NCI-H82 treated with DMSO at 0.1 percent for 48 hours (cell line): ENCODE measurements around the gene SVOP.
"Not testable (repeated sequence)": the region's sequence is repeated elsewhere in the genome, so short reads cannot be mapped to it uniquely, and the experiment has no call there.

ENCODE experiments used
- DNase-seq: peaks from one replicate; lab custom pipeline; 2025; ENCODE audit not compliant: unreplicated experiment; lab: John Stamatoyannopoulos, UW

Gene SVOP

GRCh38 chr12:109033239-109034196 is 12.7 kb upstream of the SVOP start:
- no peak for DNase-seq

GRCh38 chr12:109029411-109029810 is 8.5 kb upstream of the SVOP start:
- no peak for DNase-seq

DNA sequence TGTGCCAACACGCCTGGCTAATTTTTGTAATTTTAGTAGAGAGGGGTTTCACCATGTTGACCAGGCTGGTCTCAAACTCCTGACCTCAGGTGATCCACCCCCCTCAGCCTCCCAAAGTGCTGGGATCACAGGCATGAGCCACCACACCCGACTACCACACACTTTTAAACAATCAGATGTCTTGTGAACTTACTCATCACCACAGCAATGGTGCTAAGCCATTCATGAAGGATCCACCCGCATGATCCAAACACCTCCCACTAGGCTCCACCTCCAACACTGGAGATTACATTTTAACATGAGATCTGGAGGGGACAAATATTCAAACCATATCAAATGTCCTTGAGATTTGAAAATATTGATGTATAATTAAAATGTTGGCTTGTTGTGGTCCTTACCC is 7.8 kb upstream of the SVOP start:
- not testable (repeated sequence) for DNase-seq

- no peak for DNase-seq
These were observed 6.9 kb upstream of the SVOP start for GRCh38 chr12:109027767-109028166.

GRCh38 chr12:109020146-109020795 is 597 bp downstream of the SVOP start:
- peak; percentile 42 for DNase-seq

DNA sequence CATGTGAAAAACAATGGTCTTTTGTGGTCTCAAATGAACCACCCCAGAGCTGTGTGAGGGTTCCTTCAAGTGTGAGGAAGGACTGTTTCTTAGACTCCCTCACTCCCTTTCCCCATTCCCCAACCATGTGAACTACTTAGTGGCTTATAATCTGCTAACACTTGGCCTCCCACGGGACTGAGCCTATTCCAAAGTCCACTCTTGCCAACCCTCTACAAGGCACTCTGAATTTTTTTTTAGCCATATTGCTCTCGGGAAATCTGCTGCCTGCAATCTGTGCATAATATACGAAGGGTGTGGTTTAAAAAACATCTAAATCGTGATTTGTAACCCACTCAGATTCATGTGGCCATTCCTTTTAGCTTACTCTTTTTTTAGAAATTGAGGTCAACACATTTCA is 2.6 kb downstream of the SVOP start:
- peak; percentile 53 for DNase-seq

DNA sequence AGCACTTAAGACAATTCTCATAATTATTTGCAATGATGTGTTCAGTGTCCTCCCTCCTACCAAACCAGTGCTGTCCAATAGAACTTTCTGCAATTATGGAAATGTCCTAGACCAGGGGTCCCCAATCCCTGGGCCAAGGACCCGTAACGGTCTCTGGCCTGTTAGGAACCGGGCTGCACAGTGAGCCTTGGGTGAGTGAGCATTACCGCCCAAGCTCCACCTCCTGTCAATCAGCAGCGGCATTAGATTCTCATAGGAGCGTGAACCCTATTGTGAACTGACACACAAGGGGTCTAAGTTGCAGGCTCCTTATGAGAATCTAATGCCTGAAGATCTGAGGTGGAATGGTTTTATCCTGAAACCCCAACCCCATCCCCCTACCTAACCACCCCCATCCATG is 3.9 kb downstream of the SVOP start:
- DNase-seq: no peak

DNA sequence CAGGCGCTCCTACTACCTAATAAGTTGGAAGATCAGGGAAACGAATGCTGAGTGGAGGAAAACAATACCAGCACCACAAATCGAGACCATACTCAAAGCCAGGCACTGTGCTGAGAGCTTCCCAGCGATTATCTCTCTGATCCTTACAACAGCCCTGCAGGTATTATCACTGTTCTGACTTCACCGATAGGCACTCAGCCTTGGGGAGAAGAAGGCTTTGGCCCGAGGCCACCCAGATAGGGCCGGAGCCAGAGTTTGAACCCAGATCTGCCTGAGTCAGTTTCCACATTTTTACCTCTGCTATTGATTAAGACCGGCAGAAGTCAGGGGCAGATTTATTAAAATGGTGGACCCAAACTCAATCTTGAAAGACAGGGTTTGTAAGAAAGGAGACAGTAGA is 4.9 kb downstream of the SVOP start:
- DNase-seq: no peak

GRCh38 chr12:109014984-109015765 is 5.7 kb downstream of the SVOP start:
- no peak for DNase-seq

DNA sequence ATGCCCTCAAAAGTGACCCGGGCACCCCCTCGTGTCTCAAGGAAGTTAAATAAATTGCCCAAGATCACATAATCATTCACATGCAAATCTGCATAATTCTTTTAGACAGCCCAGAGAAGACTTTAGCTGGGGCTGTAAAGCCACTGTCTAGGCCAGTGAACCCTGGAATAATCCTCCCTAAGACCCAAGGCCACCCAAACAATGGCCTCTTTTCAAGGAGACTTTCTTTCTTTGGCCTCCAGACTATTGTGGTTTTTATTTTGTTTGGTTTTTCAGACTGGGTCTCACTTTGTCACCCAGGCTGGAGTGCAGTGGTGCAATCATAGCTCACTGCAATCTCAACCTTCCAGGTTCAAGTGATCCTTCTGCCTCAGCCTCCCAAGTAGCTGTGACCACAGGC is 10.6 kb downstream of the SVOP start:
- peak; percentile 4 for DNase-seq

DNA sequence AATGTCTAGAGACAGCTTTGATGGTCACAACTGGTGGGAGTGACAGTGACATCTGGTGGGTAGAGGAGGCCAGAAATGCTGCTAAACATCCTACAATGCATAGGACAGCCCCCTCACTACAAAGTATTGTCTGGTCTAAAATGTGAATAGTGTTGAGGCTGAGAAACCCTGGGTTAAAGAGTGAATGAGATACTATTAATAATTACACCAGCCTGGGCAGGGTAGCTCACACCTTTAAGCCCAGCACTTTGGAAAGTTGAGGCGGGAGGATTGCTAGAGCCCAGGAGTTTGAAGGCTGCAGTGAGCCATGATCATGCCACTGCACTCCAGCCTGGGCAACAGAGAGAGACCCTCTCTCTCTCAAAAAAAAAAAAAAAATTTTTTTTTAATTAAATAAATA is 11.1 kb downstream of the SVOP start:
- DNase-seq: no peak

GRCh38 chr12:109004017-109004416 is 16.9 kb downstream of the SVOP start:
- no peak for DNase-seq

DNA sequence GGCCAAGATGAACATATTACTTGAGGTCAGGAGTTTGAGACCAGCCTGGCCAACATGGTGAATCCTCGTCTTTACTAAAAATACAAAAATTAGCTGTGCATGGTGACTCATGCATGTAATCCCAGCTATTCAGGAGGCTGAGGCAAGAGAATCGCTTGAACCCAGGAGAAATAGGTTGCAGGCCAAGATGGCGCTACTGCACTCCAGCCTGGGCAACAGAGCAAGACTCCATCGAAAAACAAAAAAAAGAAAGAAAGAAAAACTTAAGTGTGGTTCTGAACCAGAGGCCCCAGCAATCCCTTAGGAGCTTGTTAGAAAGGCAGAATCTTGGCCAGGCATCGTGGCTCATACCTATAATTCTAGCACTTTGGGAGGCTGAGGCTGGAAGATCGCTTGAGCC is 24.5 kb downstream of the SVOP start:
- no peak for DNase-seq

GRCh38 chr12:108995370-108995992 is 25.4 kb downstream of the SVOP start:
- DNase-seq: no peak

GRCh38 chr12:108990103-108990502 is 30.8 kb downstream of the SVOP start:
- DNase-seq: not testable (repeated sequence)

DNA sequence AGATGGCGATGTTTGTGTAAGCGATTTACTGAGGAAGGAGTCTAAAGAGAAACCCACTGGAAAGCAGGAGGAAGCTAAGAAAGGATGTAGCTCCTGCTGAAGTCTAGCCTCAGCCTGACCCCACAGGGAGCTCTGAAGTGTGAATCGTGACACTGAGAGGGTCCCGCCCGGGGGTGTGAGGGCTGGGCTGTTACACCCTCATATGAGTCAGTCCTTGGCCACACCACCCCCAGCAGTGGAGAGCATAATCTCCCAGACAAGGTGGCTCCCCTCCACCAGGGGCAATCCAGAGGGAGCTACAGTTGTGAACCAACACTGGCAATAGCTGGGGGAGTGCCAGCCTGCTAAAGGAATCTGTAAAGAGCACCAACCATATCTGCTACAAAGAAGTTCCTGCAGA is 31.5 kb downstream of the SVOP start:
- no peak for DNase-seq

DNA sequence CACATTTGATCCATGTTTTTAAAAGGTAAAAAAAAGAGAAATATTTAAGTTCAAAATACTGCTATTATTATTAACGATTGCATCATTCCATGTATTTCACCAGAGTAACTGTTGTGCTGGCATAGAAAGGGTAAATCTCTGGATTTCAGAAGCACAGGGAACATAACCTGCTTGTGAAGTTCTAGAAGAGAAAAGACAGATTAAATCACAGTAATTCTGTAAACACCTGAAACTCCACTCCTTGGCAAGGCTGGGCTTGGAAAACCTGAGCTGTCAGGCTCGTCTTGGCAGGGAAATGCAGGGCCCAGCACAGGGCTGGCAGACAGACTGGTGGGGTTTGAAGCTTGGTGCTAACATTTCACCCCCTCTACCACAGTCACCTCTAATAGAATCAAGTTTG is 35.1 kb downstream of the SVOP start:
- no peak for DNase-seq

DNA sequence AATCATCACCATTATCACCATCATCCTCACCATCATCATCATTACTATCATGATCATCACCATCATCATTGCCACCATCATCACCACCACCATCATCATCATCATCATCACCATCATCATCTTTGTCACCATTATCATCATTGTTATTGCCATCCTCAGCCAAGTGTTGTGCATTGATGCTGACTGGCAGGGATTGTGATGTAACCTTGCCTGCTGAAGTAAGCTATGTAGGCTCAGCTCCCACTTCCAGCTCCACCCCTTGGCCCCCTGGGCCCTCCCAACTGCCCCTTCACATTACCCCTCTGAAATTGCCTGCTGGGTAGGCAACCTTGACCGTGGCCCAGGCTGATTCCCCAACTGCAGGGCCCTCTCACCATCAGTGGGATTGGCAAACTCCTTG is 37.6 kb downstream of the SVOP start:
- DNase-seq: no peak

DNA sequence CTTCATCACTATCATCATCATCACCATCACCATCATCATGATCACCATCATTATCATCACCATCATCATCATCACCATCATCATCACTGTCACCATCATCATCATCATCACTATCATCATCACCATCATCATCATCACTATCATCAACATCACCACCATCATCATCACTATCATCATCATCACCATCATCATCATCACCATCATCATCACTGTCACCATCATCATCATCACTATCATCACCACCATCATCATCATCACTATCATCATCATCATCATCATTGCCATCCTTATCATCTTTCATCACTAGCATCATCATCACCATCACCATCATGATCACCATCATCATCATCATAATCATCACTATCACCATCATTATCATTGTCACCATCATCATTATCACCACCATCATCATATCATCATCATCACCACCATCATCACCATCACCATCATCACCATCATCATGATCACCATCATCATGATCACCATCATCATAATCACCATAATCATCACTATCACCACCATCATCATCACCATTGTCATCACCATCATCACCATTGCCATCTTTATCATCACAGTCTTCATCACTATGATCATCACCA is 38.1 kb downstream of the SVOP start:
- no peak for DNase-seq

DNA sequence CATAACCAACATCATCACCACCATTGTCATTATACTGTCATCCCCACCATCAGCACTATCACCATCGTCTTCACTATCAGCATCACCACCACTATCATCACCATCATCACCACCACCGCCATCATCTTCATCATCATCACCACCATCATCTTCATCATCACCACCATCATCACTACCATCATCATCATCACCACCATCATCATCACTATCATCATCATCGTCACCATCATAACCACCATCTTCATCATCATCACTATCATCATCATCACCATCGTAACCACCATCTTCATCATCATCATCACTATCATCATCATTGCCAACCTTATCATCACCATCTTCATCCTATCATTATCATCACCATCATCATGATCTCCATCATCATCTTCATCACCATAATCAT is 39.0 kb downstream of the SVOP start:
- no peak for DNase-seq
